Activated naive CD8-positive, alpha-beta T cell treated with anti-CD3 and anti-CD28 coated beads, Interleukin-2, amount 50 U/mL, for 16 hours (primary cell): ENCODE data around the gene MKRN1.
"Not testable (repeated sequence)": the region's sequence is repeated elsewhere in the genome, so short reads cannot be mapped to it uniquely, and the experiment has no call there.

Source experiments
- DNase-seq: peaks from one replicate; pipeline ENCODE4 v3.0.0-alpha.2; 2020; ENCODE audit warnings: low read depth, low spot score

Gene MKRN1

GRCh38 chr7:140479062-140479738, at the start of gene MKRN1:
MKRN1 (minus strand) TSS chr7:140479505; CDS start chr7:140479344, 161 bp downstream.
- DNase-seq = peak; percentile 83

GRCh38 chr7:140526787-140527664, 47.7 kb upstream of the MKRN1 start:
- DNase-seq = no peak

GRCh38 chr7:140526214-140526613, 46.9 kb upstream of the MKRN1 start:
- DNase-seq = no peak

GRCh38 chr7:140525743-140526142, 46.4 kb upstream of the MKRN1 start:
- DNase-seq = no peak

- DNase-seq = no peak
Measured at GRCh38 chr7:140521421-140521820, 42.1 kb upstream of the MKRN1 start.

- DNase-seq = no peak
Measured at GRCh38 chr7:140519007-140519399, 39.7 kb upstream of the MKRN1 start.

- no peak for DNase-seq
Measured at GRCh38 chr7:140518370-140519006, 39.2 kb upstream of the MKRN1 start.

GRCh38 chr7:140517546-140518369, 38.5 kb upstream of the MKRN1 start:
- DNase-seq = peak; percentile 26

GRCh38 chr7:140512317-140513000, 33.2 kb upstream of the MKRN1 start:
- no peak for DNase-seq

GRCh38 chr7:140509789-140510188, 30.5 kb upstream of the MKRN1 start:
- no peak for DNase-seq

GRCh38 chr7:140507556-140507955, 28.3 kb upstream of the MKRN1 start:
- DNase-seq = not testable (repeated sequence)

- DNase-seq = no peak
Measured at GRCh38 chr7:140506788-140507464, 27.6 kb upstream of the MKRN1 start.

- no peak for DNase-seq
Measured at GRCh38 chr7:140501966-140502365, 22.7 kb upstream of the MKRN1 start.

GRCh38 chr7:140497807-140498206, 18.5 kb upstream of the MKRN1 start:
- DNase-seq = not testable (repeated sequence)

GRCh38 chr7:140497241-140497769, 18.0 kb upstream of the MKRN1 start:
- DNase-seq = no peak

- no peak for DNase-seq
Measured at GRCh38 chr7:140495514-140496097, 16.3 kb upstream of the MKRN1 start.

- no peak for DNase-seq
Measured at GRCh38 chr7:140494867-140495266, 15.6 kb upstream of the MKRN1 start.

- no peak for DNase-seq
Measured at GRCh38 chr7:140489026-140489359, 9.7 kb upstream of the MKRN1 start.

- DNase-seq = no peak
Measured at GRCh38 chr7:140485500-140486265, 6.4 kb upstream of the MKRN1 start.
